ENCODE results near the gene CATSPER1. TPM values are rescaled to one million over a fixed set of nuclear protein-coding genes. Genes with fewer than 3 reads are reported as not detected.

Gene CATSPER1
- total RNA-seq, 1 donor from 2014 or later: not detected

DNA sequence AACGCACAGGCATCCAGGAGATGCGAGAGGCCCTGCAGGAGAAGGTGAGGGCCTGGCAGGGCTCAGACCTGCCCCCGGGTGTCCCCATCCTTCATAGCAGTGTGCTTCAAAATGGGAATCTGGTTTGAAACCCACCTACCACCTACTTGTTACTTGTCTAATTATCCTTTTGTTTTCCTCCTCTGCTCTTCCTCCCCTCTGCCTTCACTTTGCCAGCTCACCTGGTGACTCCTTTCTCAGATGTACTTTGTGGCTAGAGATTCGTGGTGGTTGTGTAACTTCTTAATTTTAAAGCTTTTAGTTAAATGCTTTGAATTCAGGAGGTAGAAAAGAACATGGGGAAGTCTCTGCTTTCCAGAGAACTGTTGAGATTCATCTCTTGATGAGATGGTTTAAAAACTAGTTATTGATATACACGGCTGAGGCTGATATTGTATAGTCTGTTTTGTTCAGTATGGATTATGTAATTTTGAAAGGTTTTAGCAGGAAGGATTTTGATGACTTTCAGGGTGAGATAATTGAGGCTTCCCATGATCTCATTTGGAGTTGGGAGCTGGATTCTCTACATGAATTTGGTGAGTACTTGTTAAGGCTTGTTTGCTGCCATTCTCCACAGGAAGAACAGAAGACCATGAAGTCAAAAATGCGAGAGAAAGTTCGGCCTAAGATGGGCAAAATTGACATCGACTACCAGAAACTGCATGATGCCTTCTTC, 33.8 kb upstream of the CATSPER1 start:
- H3K27ac ChIP-seq: no peak overlapping the region
- H3K27me3 ChIP-seq: no peaks in the 10 kb centered on the region
- DNase-seq (ENCODE audit: low spot score): no peak
- H2AFZ ChIP-seq (replicated peaks): no peak overlapping the region
- Mint-ChIP-seq H3K27ac (no peak overlapping the region), H3K4me3 (no peak overlapping the region), H3K36me3 (peaks cover 62% of the 10 kb centered on the region), H3K27me3 (ENCODE audit: insufficient read depth, low read depth) (peaks cover 5% of the 10 kb centered on the region), H3K9me3 (no peaks in the 10 kb centered on the region), H3K4me1 (no peaks in the 10 kb centered on the region)
- peaks cover 3% of the 10 kb centered on the region for H3K79me2 ChIP-seq (ENCODE audit: low read depth)
- H3K9ac ChIP-seq: no peak overlapping the region
- peaks cover 15% of the 10 kb centered on the region for H3F3A ChIP-seq (ENCODE audit: low read depth)
- no peaks in the 10 kb centered on the region for H3K4me1 ChIP-seq
- H3K4me2 ChIP-seq: no peak overlapping the region
- no peak overlapping the region for H3K4me3 ChIP-seq
- TF ChIP-seq, protein P1, sequence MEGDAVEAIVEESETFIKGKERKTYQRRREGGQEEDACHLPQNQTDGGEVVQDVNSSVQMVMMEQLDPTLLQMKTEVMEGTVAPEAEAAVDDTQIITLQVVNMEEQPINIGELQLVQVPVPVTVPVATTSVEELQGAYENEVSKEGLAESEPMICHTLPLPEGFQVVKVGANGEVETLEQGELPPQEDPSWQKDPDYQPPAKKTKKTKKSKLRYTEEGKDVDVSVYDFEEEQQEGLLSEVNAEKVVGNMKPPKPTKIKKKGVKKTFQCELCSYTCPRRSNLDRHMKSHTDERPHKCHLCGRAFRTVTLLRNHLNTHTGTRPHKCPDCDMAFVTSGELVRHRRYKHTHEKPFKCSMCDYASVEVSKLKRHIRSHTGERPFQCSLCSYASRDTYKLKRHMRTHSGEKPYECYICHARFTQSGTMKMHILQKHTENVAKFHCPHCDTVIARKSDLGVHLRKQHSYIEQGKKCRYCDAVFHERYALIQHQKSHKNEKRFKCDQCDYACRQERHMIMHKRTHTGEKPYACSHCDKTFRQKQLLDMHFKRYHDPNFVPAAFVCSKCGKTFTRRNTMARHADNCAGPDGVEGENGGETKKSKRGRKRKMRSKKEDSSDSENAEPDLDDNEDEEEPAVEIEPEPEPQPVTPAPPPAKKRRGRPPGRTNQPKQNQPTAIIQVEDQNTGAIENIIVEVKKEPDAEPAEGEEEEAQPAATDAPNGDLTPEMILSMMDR (IDR thresholded peaks at IDR 0.05): no peak
- no peak for TF ChIP-seq EZH2phosphoT487 (IDR thresholded peaks at IDR 0.05)
- no peak for TF ChIP-seq EZH2 (IDR thresholded peaks at IDR 0.05)
- H4K20me1 ChIP-seq (ENCODE audit: low read depth): peaks cover 3% of the 10 kb centered on the region
- H3K9me3 ChIP-seq (ENCODE audit: low read depth): no peaks in the 10 kb centered on the region
- H3K36me3 ChIP-seq: peaks cover 24% of the 10 kb centered on the region

DNA sequence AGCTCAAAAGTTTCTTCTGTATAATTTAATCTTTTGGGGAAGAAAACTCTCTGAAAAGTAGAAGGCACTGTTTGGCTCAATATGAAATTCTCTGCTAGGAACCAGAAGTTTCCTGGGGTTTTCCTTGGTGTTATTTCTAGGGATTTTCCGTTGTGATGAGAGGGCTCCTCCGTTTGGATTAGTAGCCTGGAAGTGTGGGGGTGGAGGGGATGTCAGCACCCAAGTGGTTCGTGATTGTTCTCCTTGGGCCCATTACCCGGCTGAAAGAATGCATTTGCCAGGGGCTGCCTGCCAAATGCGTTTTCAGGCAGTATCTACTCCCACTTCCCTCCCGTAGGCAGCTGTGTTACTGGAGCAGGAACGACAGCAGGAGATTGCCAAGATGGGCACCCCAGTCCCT, 30.2 kb upstream of the CATSPER1 start:
- peaks cover 5% of the 10 kb centered on the region for H3K27me3 Mint-ChIP-seq (ENCODE audit: insufficient read depth, low read depth)
- Histone ChIP-seq H3K36me3 (peaks cover 6% of the 10 kb centered on the region), H3K9me3 (ENCODE audit: low read depth) (no peaks in the 10 kb centered on the region), H3K4me3 (no peak overlapping the region), H3F3A (ENCODE audit: low read depth) (peaks cover 4% of the 10 kb centered on the region), H3K79me2 (ENCODE audit: low read depth) (peaks cover 33% of the 10 kb centered on the region), H3K27ac (no peak overlapping the region), H3K4me1 (peaks cover 6% of the 10 kb centered on the region), H2AFZ (replicated peaks) (no peak overlapping the region), H4K20me1 (ENCODE audit: low read depth) (peaks cover 14% of the 10 kb centered on the region), H3K27me3 (no peaks in the 10 kb centered on the region), H3K4me2 (no peak overlapping the region), H3K9ac (no peak overlapping the region)
- H3K4me3 Mint-ChIP-seq: no peak overlapping the region
- no peak for TF ChIP-seq EZH2phosphoT487 (IDR thresholded peaks at IDR 0.05)
- TF ChIP-seq EZH2 (IDR thresholded peaks at IDR 0.05): no peak
- TF ChIP-seq, protein P1 (IDR thresholded peaks at IDR 0.05): no peak
- peaks cover 45% of the 10 kb centered on the region for H3K36me3 Mint-ChIP-seq
- no peaks in the 10 kb centered on the region for H3K9me3 Mint-ChIP-seq
- H3K4me1 Mint-ChIP-seq: peaks cover 12% of the 10 kb centered on the region
- no peak overlapping the region for H3K27ac Mint-ChIP-seq
- DNase-seq (ENCODE audit: low spot score): no peak

DNA sequence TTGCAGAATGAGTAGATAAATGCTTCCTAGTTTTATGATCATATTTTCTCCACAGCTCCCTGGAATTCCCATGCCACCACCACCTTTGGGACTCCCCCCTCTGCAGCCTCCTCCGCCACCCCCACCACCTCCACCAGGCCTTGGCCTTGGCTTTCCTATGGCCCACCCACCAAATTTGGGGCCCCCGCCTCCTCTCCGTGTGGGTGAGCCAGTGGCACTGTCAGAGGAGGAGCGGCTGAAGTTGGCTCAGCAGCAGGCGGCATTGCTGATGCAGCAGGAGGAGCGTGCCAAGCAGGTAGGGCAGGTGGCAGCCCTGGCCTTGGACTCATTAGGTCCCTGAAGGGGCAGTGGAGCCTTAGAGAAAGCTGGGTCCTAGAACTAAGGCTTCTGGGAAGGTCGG, 28.7 kb upstream of the CATSPER1 start:
- H2AFZ ChIP-seq (replicated peaks): no peak overlapping the region
- Mint-ChIP-seq H3K4me1 (peaks cover 25% of the 10 kb centered on the region), H3K4me3 (peak overlapping the region; percentile 96), H3K36me3 (peaks cover 36% of the 10 kb centered on the region), H3K27ac (no peak overlapping the region), H3K9me3 (no peaks in the 10 kb centered on the region), H3K27me3 (ENCODE audit: insufficient read depth, low read depth) (peaks cover 5% of the 10 kb centered on the region)
- no peak overlapping the region for H3K27ac ChIP-seq
- H3K9ac ChIP-seq: no peak overlapping the region
- H3K27me3 ChIP-seq: no peaks in the 10 kb centered on the region
- no peaks in the 10 kb centered on the region for H3K9me3 ChIP-seq (ENCODE audit: low read depth)
- H3K36me3 ChIP-seq: peaks cover 6% of the 10 kb centered on the region
- H3K4me2 ChIP-seq: no peak overlapping the region
- no peak for DNase-seq (ENCODE audit: low spot score)
- TF ChIP-seq EZH2 (IDR thresholded peaks at IDR 0.05) (no peak), EZH2phosphoT487 (IDR thresholded peaks at IDR 0.05) (no peak)
- TF ChIP-seq, protein P1 (IDR thresholded peaks at IDR 0.05): no peak
- peaks cover 16% of the 10 kb centered on the region for H3K4me1 ChIP-seq
- H4K20me1 ChIP-seq (ENCODE audit: low read depth): peaks cover 14% of the 10 kb centered on the region
- H3F3A ChIP-seq (ENCODE audit: low read depth): peaks cover 19% of the 10 kb centered on the region
- H3K79me2 ChIP-seq (ENCODE audit: low read depth): peaks cover 33% of the 10 kb centered on the region
- no peak overlapping the region for H3K4me3 ChIP-seq

Measured in neural progenitor cell (in vitro differentiated cells).